ENCODE measurements around the gene FOXF1. TPM values are rescaled to one million over a fixed set of nuclear protein-coding genes. Genes with fewer than 3 reads are reported as not detected.

FOXF1 gene
- polyA plus RNA-seq, 2 of the 4 experiments (the other 2 are of a cell fraction), result not detected

GRCh38 chr16:86480444-86480843, 29.9 kb upstream of the FOXF1 start:
- Histone ChIP-seq H3K4me1 (no peaks in the 10 kb centered on the region), H3K4me2 (no peak overlapping the region), H3K27ac (no peak overlapping the region), H3K4me3 (no peak overlapping the region), H3K9me3 (peaks cover 23% of the 10 kb centered on the region)
- 18% methylated on average over 8 of the region's 15 CpGs for WGBS (ENCODE audit: missing lambda C conversion rate)
- ChIA-PET POLR2A (no interaction called here), CTCF (interaction anchor here (8.0 kb wide), 1 partner anchor 38 kb away, joined by 32 read pairs; no protein-coding TSS in a partner anchor)
- no peak for ATAC-seq
- no peak for DNase-seq (ENCODE audit: low read depth in 1 of 2, low spot score in 1 of 2)
- TF ChIP-seq PBX3 (IDR thresholded peaks at IDR 0.05) (no peak), RAD21 (conservative IDR thresholded peaks at IDR 0.05 in 1 of 2, IDR thresholded peaks at IDR 0.05 in 1 of 2) (no peak), RARB (CRISPR knock-in tag; IDR thresholded peaks at IDR 0.05) (no peak), EP300 (IDR thresholded peaks at IDR 0.05) (no peak), SMC3 (IDR thresholded peaks at IDR 0.05) (no peak), NFE2L2 (conservative IDR thresholded peaks at IDR 0.05; ENCODE audit: low read length) (no peak), ESRRA (IDR thresholded peaks at IDR 0.05; ENCODE audit: borderline replicate concordance, low read length) (no peak), FOSL2 (IDR thresholded peaks at IDR 0.05) (no peak), FOSL2 (CRISPR knock-in tag; IDR thresholded peaks at IDR 0.05) (no peak), ZFP36 (IDR thresholded peaks at IDR 0.05; ENCODE audit: borderline replicate concordance, partially characterized antibody) (no peak), KDM1A (IDR thresholded peaks at IDR 0.05; ENCODE audit: low read depth) (no peak), HEYL (CRISPR knock-in tag; IDR thresholded peaks at IDR 0.05) (no peak)
- no peak for FAIRE-seq

- POLR2A ChIA-PET, result no interaction called here
- WGBS (ENCODE audit: missing lambda C conversion rate), result 19% methylated on average over 3 of the region's 3 CpGs
- TF ChIP-seq MYC (IDR thresholded peaks at IDR 0.05; ENCODE audit: borderline replicate concordance, low read length), result no peak
- no peak for TF ChIP-seq JUN (IDR thresholded peaks at IDR 0.05)
- TF ChIP-seq USF2 (IDR thresholded peaks at IDR 0.05), result no peak
- no peak for TF ChIP-seq HDAC2 (IDR thresholded peaks at IDR 0.05)
- no peak for TF ChIP-seq POLR2AphosphoS2 (conservative IDR thresholded peaks at IDR 0.05; ENCODE audit: low read length)
- no peak for TF ChIP-seq CEBPB (IDR thresholded peaks at IDR 0.05)
- TF ChIP-seq NR3C1 (IDR thresholded peaks at IDR 0.05), result no peak
- no peak for TF ChIP-seq FOSB (CRISPR knock-in tag; IDR thresholded peaks at IDR 0.05)
- no peak for TF ChIP-seq KDM5A (IDR thresholded peaks at IDR 0.05)
- Histone ChIP-seq H3K4me3 (no peak overlapping the region), H3K9me3 (peaks cover 28% of the 10 kb centered on the region), H3K4me2 (no peak overlapping the region), H3K27ac (no peak overlapping the region), H3K4me1 (no peaks in the 10 kb centered on the region)
- DNase-seq (ENCODE audit: low read depth in 1 of 2, low spot score in 1 of 2) (no peak), FAIRE-seq (no peak), ATAC-seq (no peak)
- CTCF ChIA-PET, result interaction anchor here (1.4 to 8.0 kb wide), 2 partner anchors 37 to 70 kb away, joined by 3 to 32 read pairs; no protein-coding TSS in a partner anchor
These were observed 28.7 kb upstream of the FOXF1 start for GRCh38 chr16:86481607-86482006.

GRCh38 chr16:86484240-86484639, 26.1 kb upstream of the FOXF1 start:
- Histone ChIP-seq H3K4me2 (no peak overlapping the region), H3K27ac (no peak overlapping the region), H3K9me3 (peaks cover 29% of the 10 kb centered on the region), H3K4me3 (no peak overlapping the region), H3K4me1 (no peaks in the 10 kb centered on the region)
- TF ChIP-seq PHF8 (IDR thresholded peaks at IDR 0.05; ENCODE audit: borderline replicate concordance, low read depth) (no peak), CHD2 (IDR thresholded peaks at IDR 0.05; ENCODE audit: low read length, partially characterized antibody) (no peak), CBX2 (IDR thresholded peaks at IDR 0.05; ENCODE audit: borderline replicate concordance, low read depth) (no peak), ZFP36 (IDR thresholded peaks at IDR 0.05; ENCODE audit: borderline replicate concordance, partially characterized antibody) (no peak), HDAC2 (IDR thresholded peaks at IDR 0.05) (no peak), POLR2AphosphoS2 (conservative IDR thresholded peaks at IDR 0.05; ENCODE audit: low read length) (no peak), BHLHE40 (IDR thresholded peaks at IDR 0.05; ENCODE audit: low read depth, low read length) (no peak), HMGXB4 (CRISPR knock-in tag; IDR thresholded peaks at IDR 0.05; ENCODE audit: borderline replicate concordance) (no peak), HOXB5 (CRISPR knock-in tag; IDR thresholded peaks at IDR 0.05) (no peak), BCL3 (IDR thresholded peaks at IDR 0.05) (no peak), KDM1A (IDR thresholded peaks at IDR 0.05; ENCODE audit: low read depth) (no peak), RAD21 (conservative IDR thresholded peaks at IDR 0.05 in 1 of 2, IDR thresholded peaks at IDR 0.05 in 1 of 2) (no peak), TP53 (CRISPR knock-in tag; IDR thresholded peaks at IDR 0.05) (no peak), HEYL (CRISPR knock-in tag; IDR thresholded peaks at IDR 0.05) (no peak), SMC3 (IDR thresholded peaks at IDR 0.05) (no peak), MAX (IDR thresholded peaks at IDR 0.05) (no peak), MAFK (IDR thresholded peaks at IDR 0.05; ENCODE audit: partially characterized antibody) (no peak), TFCP2L1 (CRISPR knock-in tag; IDR thresholded peaks at IDR 0.05) (no peak)
- FAIRE-seq (no peak), DNase-seq (ENCODE audit: low read depth in 1 of 2, low spot score in 1 of 2) (no peak), ATAC-seq (no peak)
- 2% methylated on average over 5 of the region's 5 CpGs for WGBS (ENCODE audit: missing lambda C conversion rate)
- CTCF ChIA-PET, result no interaction called here
- POLR2A ChIA-PET, result no interaction called here
